Right lobe of liver (tissue), 6 donors: ENCODE measurements around the gene UQCRC1. TPM values are rescaled to one million over a fixed set of nuclear protein-coding genes. Genes with fewer than 3 reads are reported as not detected.

Experiments used
- ATAC-seq, 4 donors: fragments of 200-7000 bp; cut with Tn5 transposase; one replicate each; pipeline ENCODE4 v1.9.1; 2020; ENCODE audit warnings: mild to moderate bottlenecking in 4 of 4, moderate library complexity in 4 of 4
- DNase-seq, 3 donors: peaks; one replicate each; pipeline ENCODE4 v3.0.0-alpha.2; 2020
- H3K27ac ChIP-seq, 3 donors: fragments of 200-600 bp; one replicate each; pipeline ENCODE4 v1.8.0; 2022
- H3K27me3 ChIP-seq, 2 donors: fragments of 200-600 bp; one replicate each; pipeline ENCODE4 v1.8.0; 2022
- H3K36me3 ChIP-seq, 4 donors: fragments of 200-600 bp; sonication (generic) in 1 of 4; one replicate each; pipeline versions ENCODE4 v1.5.1 to v1.8.0; 2017 to 2022; ENCODE audit warnings: control low read depth in 1 of 4
- H3K4me1 ChIP-seq, 4 donors: fragments of 200-600 bp; sonication (generic) in 1 of 4; one replicate each; pipeline versions ENCODE4 v1.5.1 to v1.8.0; 2017 to 2022; ENCODE audit warnings: control low read depth in 1 of 4
- H3K4me3 ChIP-seq, 3 donors: fragments of 200-600 bp; one replicate each; pipeline ENCODE4 v1.8.0; 2022
- H3K9me3 ChIP-seq, 4 donors: fragments of 200-600 bp; sonication (generic) in 1 of 4; one replicate each; pipeline versions ENCODE4 v1.5.1 to v1.8.0; 2017 to 2022; ENCODE audit warnings: control low read depth in 1 of 4
- CTCF ChIP-seq, 4 donors: fragments of 200-600 bp in 3 of 4; fragments of 450-650 bp in 1 of 4; IDR thresholded peaks; one replicate each; pipeline versions ENCODE4 v1.5.1 to v1.8.0; 2016 to 2022; ENCODE audit warnings: antibody characterized with exemption in 4 of 4, mild to moderate bottlenecking in 2 of 4
- POLR2A ChIP-seq: fragments of 450-650 bp; IDR thresholded peaks from one replicate; pipeline ENCODE4 v1.6.1; 2017; ENCODE audit warnings: antibody characterized with exemption, mild to moderate bottlenecking
- WGBS: methylation state at CpG from one replicate; pipeline ENCODE4 v1.1.6; 2018; ENCODE audit warnings: low coverage, low lambda C conversion rate; ENCODE audit not compliant: insufficient coverage; ENCODE audit errors: missing lambda C conversion rate; 5-methylcytosine and 5-hydroxymethylcytosine counted together
- intact Hi-C, 2 donors: fragments of 100-400 bp; cut with DNase I; formaldehyde crosslinking; loops; one replicate each; pipeline versions ENCODE4 v1.11.2 to v1.14.1; 2022
- total RNA-seq, 6 experiments: library from RNA; depleted of rRNA in 2 of 6; stranded (reverse); fragments of >200 nt in 2 of 6; fragmentation: NEBNext Ultra II Directional in 3 of 6; extraction: Animal tissue kit (Norgen Biotek cat#: 25700) in 3 of 6; gene quantifications; one replicate each; pipeline versions ENCODE4 v1.1.0 to v1.2.4, GENCODE V29; 2016 to 2023
- donor health status: DM: no; HTN: yes; CAD: no.
- donor health status: DM: no; HTN: no; CAD: no.
- donor health status: DM: no; HTN: no; CAD: no.
- donor health status: DM: no; HTN: yes; CAD: no.
- donor health status: DM: no; HTN: yes; CAD: no.

The UQCRC1 gene
- total RNA-seq, 6 experiments from 2014 or later, result 176 to 329 (median 213) TPM

- 85% methylated on average over 5 of the region's 5 CpGs for WGBS
- Histone ChIP-seq H3K36me3 (peaks cover 0 to 28% (median 17%) of the 10 kb centered on the region in 4 donors), H3K4me1 (no peaks in the 10 kb centered on the region), H3K4me3 (no peak overlapping the region), H3K27me3 (no peaks in the 10 kb centered on the region), H3K9me3 (no peaks in the 10 kb centered on the region), H3K27ac (no peak overlapping the region)
- ATAC-seq (no peak), DNase-seq (no peak)
- intact Hi-C loops, result no loop called here
- no peak for TF ChIP-seq POLR2A
- no peak for TF ChIP-seq CTCF (IDR thresholded peaks at IDR 0.05)
These were observed 13.3 kb downstream of the UQCRC1 start for GRCh38 chr3:48596157-48596556.

GRCh38 chr3:48595526-48596121 is 13.8 kb downstream of the UQCRC1 start:
- TF ChIP-seq CTCF (IDR thresholded peaks at IDR 0.05), result no peak
- TF ChIP-seq POLR2A, result no peak
- Histone ChIP-seq H3K9me3 (no peaks in the 10 kb centered on the region), H3K36me3 (peaks cover 0 to 23% (median 12%) of the 10 kb centered on the region in 4 donors), H3K4me3 (no peak overlapping the region), H3K27ac (no peak overlapping the region), H3K27me3 (no peaks in the 10 kb centered on the region), H3K4me1 (no peaks in the 10 kb centered on the region)
- ATAC-seq (no peak), DNase-seq (no peak)
- WGBS, result 25% methylated on average over 2 of the region's 10 CpGs
- intact Hi-C loops, result no loop called here

- Histone ChIP-seq H3K4me3 (no peak within 1 kb of the TSS), H3K4me1 (no peaks in the 10 kb centered on the region), H3K9me3 (no peaks in the 10 kb centered on the region), H3K27ac (no peak within 1 kb of the TSS), H3K36me3 (peaks cover 0 to 19% (median 8%) of the 10 kb centered on the region in 4 donors), H3K27me3 (no peaks in the 10 kb centered on the region)
- DNase-seq (no peak), ATAC-seq (no peak)
- WGBS, result 14% methylated on average over 8 of the region's 35 CpGs
- TF ChIP-seq POLR2A, result no peak
- TF ChIP-seq CTCF (IDR thresholded peaks at IDR 0.05), result no peak
- intact Hi-C loops, result no loop called here
These were observed 14.3 kb downstream of the UQCRC1 start, which contains the start of gene COL7A1 for GRCh38 chr3:48595075-48595525. COL7A1 (minus strand) TSS chr3:48595329; CDS start chr3:48595159, 170 bp downstream.

GRCh38 chr3:48594417-48595049 is 14.9 kb downstream of the UQCRC1 start:
- Histone ChIP-seq H3K4me3 (no peak overlapping the region), H3K9me3 (no peaks in the 10 kb centered on the region), H3K4me1 (no peaks in the 10 kb centered on the region), H3K27ac (no peak overlapping the region), H3K27me3 (no peaks in the 10 kb centered on the region), H3K36me3 (peaks cover 0 to 13% (median 4%) of the 10 kb centered on the region in 4 donors)
- WGBS, result 40% methylated on average over 17 of the region's 39 CpGs
- intact Hi-C loops, result no loop called here
- no peak for TF ChIP-seq CTCF (IDR thresholded peaks at IDR 0.05)
- TF ChIP-seq POLR2A, result no peak
- ATAC-seq, result no peak
- no peak for DNase-seq
